NCI-H510A (cell line): ENCODE results near the gene TTLL9.
"Not testable (repeated sequence)": the region's sequence is repeated elsewhere in the genome, so short reads cannot be mapped to it uniquely, and the experiment has no call there.

Source experiments
- DNase-seq: peaks from one replicate; lab custom pipeline; 2025; lab: John Stamatoyannopoulos, UW

TTLL9 gene, protein sequence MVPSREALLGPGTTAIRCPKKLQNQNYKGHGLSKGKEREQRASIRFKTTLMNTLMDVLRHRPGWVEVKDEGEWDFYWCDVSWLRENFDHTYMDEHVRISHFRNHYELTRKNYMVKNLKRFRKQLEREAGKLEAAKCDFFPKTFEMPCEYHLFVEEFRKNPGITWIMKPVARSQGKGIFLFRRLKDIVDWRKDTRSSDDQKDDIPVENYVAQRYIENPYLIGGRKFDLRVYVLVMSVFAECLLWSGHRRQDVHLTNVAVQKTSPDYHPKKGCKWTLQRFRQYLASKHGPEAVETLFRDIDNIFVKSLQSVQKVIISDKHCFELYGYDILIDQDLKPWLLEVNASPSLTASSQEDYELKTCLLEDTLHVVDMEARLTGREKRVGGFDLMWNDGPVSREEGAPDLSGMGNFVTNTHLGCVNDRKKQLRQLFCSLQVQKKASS

DNA sequence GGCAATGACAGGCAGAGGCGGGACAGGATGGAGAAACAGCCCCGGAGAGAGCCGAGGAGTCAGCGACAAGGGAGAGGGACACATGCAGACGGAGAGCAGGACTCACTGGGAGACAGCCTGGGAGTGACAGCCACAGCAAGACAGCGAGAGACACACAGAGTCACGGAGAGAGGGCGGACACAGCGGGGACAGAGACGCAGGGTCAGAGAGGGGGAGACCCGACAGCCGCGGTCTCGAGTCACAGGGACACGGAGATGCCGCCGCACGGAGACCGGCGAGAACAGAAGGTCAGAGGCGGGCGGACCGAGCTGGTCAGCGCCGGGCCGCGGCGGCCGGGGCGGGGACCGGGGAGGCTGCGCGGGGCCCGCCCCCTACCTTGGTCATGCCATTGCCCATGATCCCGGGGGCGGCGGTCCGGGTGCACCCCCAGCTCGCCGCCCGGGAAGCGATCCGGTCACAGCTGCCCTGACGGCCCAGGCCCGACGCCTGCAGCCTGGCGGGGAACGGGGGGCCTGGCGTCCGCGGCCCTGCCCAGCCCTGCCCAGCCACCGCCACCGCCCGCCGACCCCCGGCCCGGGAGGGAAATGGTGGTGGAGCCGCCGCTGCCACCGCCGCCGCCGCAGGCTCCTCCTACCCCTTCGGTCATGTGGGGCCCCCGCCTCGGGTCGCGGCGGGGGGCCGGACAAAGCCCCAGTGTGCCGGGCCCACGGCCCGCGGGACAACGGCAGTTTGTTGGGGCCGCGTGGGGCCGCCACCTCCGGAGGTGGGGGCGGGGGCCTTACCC, at the start of gene TTLL9, which contains the start of gene DUSP15:
Gene TTLL9, plus strand, starts transcription at position 693 of the 784 bp plus-strand sequence. CDS start 493 bp downstream, outside the sequence.
Gene DUSP15, minus strand, starts transcription at position 586 of the 784 bp plus-strand sequence. Its CDS starts 190 bp downstream, at position 396.
- DNase-seq = no peak

DNA sequence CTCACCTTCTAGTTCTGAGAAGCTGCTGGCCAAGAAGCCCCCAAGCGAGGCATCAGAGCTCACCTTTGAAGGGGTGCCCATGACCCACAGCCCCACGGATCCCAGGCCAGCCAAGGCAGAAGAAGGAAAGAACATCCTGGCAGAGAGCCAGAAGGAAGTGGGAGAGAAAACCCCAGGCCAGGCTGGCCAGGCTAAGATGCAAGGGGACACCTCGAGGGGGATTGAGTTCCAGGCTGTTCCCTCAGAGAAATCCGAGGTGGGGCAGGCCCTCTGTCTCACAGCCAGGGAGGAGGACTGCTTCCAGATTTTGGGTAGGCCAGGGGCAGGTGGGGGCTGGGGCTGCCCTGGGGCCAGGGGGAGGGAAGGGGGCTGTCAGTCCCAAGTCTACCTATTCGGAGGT, 49.0 kb upstream of the TTLL9 start:
- DNase-seq = no peak

DNA sequence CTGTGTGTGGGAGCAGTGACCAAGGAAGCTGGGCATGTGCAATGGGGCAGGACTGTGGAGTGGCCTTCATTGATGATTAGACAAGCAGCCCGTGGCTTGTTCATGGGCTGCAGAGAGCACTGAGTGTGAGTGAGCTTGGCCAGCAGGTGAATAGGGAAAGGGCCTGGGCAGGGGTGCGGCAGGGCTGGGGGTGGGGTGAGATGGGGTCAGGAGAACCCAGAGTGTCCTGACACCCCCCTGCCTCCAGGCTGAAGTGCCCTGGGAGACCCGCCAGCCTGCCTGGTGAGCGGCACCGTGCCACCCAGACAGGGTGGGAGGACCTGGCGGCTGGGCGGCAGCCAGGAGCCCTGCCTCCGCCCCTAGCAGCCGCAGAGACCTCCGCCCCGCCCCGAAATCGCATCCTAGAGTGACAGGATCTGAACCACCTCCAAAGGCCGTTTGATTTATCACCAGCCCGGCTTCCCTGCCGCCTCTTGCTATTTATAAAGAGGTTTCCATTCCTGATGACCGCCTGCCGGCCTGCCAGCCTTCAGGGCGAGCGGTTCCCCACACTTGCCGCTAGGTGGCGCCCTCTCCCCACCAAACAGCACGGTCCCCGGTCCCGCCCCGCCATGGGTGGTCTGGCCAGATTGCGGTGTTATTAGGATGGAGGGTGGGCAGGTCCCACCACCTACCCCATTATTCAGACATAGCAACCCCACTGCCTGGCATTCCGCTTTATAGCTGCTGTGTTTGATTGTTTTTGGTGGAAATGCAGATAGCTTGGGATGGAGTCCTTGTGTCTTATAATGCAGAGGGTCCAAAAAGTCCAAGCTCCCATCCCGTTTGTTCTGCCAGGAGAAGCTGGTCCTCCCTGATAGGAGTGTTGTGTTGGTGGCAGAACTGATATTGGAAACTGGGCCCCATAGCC, 47.8 kb upstream of the TTLL9 start:
- peak; percentile 71 for DNase-seq

DNA sequence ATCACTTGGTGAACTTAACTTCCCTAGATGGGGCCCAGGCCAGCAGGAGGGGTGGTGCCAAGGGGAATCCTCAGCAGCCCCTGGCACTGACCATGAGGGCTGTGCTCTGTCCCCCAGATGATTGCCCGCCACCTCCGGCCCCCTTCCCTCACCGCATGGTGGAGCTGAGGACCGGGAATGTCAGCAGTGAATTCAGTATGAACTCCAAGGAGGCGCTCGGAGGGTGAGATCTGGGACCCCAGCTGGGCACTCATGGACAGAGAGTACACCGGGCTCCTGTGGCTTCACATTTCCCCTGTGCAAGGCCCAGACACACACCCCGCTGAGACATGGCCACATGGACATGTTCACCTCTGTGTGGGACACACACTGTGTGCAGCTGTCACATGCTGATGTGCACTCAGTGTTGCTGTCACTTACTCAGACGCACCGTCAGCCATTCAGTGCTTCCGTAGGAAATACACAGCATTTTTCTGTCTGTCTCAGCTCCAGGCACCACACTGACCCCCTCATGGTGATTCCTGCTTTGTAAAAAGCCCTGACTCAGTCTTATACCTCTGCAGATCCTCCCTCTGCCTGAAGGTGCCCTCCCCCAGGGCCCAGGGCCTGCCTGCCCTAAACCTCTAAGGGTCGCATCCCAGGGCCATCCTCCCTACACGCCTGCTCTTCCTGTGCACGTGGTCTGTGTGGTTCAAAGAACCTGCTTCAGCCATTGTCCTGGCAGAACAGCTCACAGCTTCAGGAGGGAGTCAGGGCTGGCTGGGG, 46.9 kb upstream of the TTLL9 start:
- DNase-seq = no peak

DNA sequence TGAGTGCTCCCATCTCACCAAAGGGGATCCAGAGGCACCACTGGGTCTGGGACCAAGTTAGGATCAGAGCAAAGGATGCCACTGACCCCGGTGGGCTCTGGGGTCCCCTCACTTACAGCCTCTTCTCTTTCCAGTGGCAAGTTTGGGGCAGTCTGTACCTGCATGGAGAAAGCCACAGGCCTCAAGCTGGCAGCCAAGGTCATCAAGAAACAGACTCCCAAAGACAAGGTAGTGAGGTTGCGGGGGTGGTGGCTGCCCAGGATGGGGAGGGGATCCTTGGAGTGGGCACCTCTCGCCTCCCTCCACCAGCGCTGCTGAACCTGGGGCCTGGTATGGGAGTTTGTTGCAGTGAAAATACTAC, 46.3 kb upstream of the TTLL9 start:
- no peak for DNase-seq

DNA sequence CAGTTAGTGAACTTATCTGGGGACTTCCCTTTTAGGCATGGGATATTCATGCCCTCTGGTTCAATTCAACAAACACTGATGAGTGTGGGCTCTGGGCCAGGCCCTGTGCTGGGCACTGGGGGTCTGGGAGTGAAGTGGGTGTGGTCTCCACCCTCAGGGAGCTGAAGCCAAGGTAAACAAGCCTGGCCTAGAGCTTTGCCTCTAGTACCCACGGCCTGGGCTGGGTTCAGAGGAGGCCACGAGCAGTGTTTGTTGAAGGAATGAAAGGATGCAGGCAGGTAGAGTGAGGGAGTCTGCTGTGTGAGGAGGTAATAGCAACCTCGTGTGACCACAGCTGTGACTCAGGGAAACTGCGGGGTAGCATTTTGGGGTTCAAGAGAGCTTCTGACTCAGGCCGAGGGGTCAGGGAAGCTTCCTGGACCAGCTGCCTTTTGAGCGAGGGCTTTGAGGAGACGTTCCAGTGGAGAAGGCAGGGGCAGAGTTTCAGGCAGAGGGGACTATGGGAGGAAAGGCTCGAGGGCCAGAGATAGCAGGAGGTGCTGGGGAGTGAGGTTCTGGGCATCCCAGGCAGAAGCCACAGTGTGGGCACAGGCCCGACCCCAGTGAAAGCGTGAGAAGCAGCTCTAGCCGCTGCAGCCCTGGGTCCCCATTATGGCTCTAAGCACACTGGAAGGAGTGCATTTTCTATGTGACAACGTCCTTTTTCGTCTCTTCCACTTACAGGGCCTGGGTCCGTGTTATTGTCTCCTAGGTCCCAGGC, 45.7 kb upstream of the TTLL9 start:
- DNase-seq = no peak

DNA sequence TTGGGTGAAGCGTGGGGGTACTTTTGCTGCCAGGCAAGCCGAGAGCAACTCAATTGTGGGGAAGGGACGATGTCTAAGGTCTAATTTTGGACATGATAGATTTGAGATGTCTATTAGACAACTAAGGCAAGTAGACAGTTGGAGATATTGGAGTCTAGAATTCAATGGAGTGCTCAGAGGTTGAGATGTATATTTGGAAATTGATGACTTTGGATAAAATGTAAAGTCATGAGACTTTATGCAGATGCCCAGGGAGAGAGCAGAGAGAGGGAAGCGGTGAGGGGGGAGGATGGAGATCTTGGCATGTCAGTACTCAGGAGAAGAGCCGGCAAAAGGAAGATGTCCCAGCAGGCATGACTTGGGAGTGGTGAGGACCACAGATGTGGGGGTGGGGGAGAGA, 44.4 kb upstream of the TTLL9 start:
- DNase-seq = no peak

DNA sequence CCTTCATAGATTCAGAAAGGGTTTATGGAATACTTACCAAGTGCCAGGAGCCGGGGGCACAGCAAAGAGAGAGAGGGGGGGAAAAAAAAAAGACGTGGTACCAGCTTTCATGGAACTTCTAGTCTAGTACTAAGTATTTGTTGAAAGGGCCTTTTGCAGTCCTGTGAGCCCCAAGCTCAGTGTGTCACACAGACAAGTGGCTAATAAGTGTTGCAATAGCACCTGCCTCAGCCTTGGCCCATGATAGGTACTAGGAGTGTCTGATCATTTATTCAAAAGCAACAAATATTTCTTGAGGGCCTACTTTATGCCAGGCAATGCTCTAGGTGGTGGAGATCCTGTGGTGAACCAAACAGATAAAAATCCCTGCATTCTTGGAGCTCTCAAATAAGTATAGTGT, 43.4 kb upstream of the TTLL9 start:
- DNase-seq = no peak

DNA sequence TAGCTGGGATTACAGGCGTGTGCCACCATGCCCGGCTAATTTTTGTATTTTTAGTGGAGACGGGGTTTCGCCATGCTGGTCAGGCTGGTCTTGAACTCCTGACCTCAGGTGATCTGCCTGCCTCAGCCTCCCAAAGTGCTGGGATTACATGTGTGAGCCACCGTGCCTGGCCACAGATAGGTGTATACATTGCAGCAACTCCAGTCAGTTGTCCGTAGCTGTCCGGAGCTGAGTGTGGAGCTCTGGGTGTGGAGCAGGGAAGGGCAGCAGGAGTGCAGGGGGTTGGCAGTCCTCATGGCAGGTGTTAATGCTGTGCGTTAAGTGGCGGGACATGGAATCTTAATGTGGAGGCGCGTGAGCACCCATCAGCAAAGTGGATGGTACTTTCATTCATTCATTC, 42.4 kb upstream of the TTLL9 start:
- not testable (repeated sequence) for DNase-seq

DNA sequence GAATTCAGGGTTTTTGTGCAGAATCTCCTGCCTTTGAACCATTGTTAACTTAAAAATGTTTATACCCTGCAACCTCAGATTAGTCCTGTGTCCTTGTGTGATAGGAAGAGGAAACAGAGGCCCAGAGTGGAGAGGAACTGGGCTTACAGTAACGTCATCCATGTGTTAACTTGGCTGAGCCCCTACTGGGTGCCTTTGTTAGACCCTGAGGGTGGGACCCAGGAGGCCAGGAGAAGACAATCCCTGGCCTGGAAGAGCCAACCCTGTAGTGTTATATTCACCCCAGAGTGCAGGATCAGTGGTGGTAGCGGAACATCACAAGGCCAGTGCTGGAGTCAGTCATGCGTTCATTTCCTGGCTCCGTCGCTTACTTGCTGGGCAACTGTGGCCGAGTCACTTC, 40.7 kb upstream of the TTLL9 start:
- no peak for DNase-seq

DNA sequence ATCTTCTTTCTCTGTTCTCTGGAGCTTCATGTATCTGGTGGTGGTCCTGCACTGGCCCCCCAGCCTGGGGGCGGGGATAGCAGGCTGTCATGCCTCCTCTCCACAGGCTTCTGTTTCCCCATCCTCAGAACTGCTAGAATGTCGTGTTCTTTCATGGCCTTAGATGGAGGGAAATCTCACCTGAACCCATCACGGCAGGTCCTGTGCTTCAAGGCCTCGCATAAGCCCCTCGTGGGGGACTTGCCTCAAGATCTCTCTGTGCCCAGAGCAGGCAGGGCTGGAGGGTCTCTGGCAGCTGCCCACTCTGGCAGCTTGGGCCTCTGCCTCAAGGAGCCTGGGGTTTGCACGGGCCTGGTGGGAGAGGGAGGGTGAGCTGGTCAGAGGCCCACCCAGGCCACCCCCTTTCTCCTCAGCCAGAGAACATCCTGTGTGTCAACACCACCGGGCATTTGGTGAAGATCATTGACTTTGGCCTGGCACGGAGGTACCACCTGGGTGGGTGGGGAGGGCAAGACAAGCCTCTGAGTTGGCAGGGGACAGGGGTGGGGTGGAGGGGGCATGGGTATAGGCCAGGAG, 39.9 kb upstream of the TTLL9 start:
- no peak for DNase-seq

DNA sequence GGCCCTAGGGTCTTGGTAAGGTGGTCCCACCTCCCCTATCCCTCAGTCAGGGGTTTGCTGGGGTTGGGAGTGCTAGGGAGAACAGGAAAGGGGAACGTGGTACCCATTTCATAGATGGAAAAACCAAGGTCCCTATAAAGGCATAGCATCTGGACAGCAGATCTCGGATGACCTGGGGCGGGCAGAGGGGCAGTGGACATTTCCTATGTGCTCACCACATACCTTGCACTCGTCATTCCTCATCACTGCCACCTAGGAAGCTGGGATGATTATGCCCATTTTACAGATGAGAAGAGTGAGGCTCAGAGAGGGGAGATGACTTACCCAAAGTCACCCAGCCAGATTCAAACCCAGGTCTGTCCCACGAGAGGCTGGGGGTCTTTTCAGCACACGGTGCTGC, 39.2 kb upstream of the TTLL9 start:
- DNase-seq = no peak

DNA sequence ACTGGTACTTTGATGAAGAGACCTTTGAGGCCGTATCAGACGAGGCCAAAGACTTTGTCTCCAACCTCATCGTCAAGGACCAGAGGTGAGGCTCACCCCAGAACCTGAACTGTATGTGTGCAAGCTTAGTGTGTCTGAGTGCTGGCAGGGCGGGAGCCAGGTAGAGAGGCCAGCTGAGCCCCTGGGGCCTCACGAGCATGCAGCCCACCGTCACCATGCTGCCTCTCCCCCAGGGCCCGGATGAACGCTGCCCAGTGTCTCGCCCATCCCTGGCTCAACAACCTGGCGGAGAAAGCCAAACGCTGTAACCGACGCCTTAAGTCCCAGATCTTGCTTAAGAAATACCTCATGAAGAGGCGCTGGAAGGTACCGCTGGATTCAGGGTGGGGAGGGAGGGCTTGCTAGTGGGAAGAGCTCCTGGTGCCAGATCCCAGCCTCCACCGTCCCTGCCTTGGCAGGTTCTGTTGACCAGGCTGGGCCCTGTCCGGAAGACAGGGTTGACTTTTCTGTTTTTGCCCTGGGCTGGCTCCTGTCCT, 38.6 kb upstream of the TTLL9 start:
- DNase-seq = no peak

DNA sequence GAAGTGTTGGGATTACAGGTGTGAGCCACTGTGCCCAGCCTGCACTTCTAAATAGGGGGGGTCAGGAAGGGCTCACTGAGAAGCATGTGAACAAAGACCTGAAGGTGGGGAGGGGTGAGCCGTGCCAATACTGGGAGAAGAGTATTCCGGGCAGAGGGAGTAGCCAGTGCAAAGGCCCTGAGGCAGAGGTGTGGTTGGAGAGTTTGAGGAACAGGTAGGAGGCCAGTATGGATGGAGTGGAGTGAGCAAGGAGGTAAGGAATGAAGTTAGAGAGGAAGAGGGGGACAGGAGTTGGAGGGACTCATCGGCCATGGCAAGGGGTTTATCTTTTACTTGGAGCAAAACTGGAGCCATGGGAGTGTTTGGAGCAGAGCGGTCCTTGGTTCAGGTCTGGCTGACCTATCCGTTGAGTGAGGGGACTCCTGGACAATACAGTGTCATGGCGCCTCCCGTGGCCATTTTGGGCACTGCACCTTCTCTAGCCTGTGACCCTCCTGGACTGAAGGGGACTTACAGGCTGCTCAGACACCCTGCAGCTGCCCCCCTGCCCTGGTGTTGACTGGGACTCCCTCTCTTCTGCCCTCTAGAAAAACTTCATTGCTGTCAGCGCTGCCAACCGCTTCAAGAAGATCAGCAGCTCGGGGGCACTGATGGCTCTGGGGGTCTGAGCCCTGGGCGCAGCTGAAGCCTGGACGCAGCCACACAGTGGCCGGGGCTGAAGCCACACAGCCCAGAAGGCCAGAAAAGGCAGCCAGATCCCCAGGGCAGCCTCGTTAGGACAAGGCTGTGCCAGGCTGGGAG, 37.1 kb upstream of the TTLL9 start:
- DNase-seq = no peak

DNA sequence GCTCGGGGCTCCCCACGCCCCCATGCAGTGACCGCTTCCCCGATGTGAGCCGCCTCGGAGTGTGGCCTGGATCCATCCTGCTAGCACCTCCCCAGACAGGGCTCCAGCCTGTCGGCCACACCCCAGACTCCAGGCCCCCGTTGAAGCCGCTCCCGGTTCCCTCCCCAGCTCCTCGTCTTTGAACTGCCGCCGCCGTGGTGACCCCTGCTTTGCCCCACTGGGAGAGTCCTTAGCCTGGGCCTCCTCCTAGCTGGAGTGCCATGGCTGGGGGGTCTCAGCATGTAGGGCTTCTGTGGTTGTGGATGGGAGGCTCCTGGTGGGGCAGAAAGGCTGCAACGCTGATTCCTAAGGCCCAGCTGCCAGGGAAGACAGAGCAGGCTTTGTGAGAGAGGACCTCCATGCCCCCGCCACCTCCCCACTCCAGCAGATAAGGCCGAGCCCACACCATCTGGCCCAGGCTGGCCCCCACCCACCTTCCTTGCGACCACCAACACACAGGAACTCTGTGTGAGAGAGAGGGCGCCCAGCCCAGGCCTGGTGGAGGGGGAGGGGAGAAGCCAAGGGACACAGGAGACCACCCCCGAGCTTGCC, 36.4 kb upstream of the TTLL9 start:
- DNase-seq = no peak

DNA sequence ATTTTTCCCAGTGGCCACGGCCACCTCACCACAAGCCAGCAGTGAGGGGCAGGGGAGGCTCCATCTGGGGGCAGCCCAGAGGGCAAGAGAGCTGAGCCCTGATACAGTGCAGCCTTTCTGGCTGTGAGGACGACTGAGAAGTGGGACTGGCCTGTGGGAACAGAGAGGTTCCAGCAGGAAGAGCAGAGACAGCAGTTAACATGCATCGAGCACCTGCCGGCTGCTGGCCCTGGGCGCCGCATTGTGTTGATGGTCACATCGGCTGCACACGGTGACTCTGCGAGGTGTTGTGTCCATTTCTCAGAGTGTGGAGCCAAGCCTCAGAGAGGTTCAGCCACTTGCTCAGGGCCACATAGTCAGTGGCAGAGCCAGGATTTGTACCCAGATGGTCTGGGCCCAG, 34.9 kb upstream of the TTLL9 start:
- DNase-seq = no peak

DNA sequence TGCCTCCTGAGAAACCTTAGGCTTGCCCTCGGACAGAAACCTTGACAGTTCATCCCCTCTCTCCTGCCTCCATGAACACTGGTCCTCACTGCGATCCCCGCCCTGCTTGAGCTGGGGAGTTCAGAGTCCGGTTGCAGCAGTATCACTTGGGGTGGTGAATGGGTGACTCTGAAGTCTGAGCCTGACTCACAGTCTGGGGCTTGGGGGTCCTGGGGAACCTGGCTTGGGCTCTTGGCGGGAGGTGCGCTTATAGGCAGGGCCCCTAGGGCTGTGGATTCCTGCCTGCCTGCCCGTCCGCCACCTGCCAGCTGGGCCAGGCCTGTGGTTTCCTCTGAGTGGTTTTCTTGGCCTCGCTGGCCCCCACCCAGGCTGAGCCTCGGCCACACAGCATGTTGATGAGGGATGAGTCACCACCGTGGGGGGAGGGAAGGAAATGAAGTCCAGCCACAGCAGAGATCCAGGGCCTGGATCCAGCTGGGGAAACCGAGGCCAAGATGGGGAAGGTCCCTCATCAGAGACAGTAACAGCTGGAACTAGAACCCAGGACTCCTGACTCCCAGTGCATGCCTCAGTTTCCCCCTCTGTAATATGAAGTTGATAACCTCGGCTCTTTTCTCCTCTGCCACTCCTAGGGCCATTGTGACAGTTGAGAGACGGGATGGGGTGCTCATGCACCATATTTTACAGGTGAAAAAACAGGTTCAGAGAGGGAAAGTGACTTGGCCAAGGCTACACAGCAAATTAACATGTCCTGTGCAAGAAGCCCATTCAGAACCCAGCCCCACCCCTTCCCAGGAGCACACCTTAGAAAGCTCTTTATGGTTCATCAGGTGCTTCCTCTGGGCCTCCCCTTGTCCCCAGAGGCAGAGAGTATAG, 34.2 kb upstream of the TTLL9 start:
- DNase-seq = peak; percentile 24
